K562 (cell line): Measurements from ENCODE around the gene MYOZ3. TPM values are rescaled to one million over a fixed set of nuclear protein-coding genes. Genes with fewer than 3 reads are reported as not detected.

ENCODE experiments used
- ATAC-seq: fragments of 200-7000 bp; cut with Tn5 transposase; 3 replicates; pipeline ENCODE4 v1.9.1; 2020; ENCODE audit warnings: moderate library complexity
- BruUV-seq: library from RNA; stranded (reverse); fragments of 400-500 nt; replicated peaks from 2 replicates; lab custom pipeline; 2021; lab: Mats Ljungman, UMichigan
- CTCF ChIA-PET: fragments of 300-600 bp; formaldehyde crosslinking; extraction: SDS; loops from one replicate; lab custom pipeline; 2021; ENCODE audit warnings: low intra/inter-chr PET ratio; lab: Yijun Ruan, JAX
- POLR2A ChIA-PET: fragments of 300-600, 350-650 bp; sonication (Branson Sonifier 250); formaldehyde crosslinking; extraction: SDS; loops from one replicate; lab custom pipeline; 2021; ENCODE audit warnings: antibody characterized with exemption, inconsistent platforms; lab: Yijun Ruan, JAX
- DNase-seq, 4 experiments: peaks; one replicate each; pipeline versions ENCODE4 v3.0.0 to v3.0.0-alpha.2; 2011 to 2018; ENCODE audit warnings: low spot score in 3 of 4, mixed read lengths in 3 of 4; ENCODE audit errors: extremely low read depth in 1 of 4
- FAIRE-seq: peaks from 2 replicates; lab custom pipeline; 2011; peaks lifted over from hg19 to GRCh38; lab: Jason Lieb, UNC
- H2AFZ ChIP-seq: 2 replicates; pipeline ENCODE4 v1.6.0; 2011; ENCODE audit warnings: low read depth, low read length, control low read depth, inconsistent platforms
- H3K27ac ChIP-seq: fragments of 200-600 bp; 3 replicates; pipeline ENCODE4 v1.8.0; 2011; ENCODE audit warnings: low read depth, mild to moderate bottlenecking, control low read depth, inconsistent platforms, low read length, moderate library complexity, mixed read lengths; ENCODE audit errors: extremely low read depth
- H3K27me3 ChIP-seq, 2 experiments: fragments of 300-600 bp in 1 of 2; 2 replicates in 1 of 2; 3 replicates in 1 of 2; pipeline versions ENCODE4 v1.6.0 to v1.8.0; 2011; ENCODE audit warnings: inconsistent platforms in 2 of 2, low read length in 2 of 2, mild to moderate bottlenecking in 1 of 2, mixed read lengths in 1 of 2, moderate library complexity in 1 of 2; ENCODE audit not compliant: control insufficient read depth in 2 of 2, insufficient read depth in 2 of 2
- H3K36me3 ChIP-seq: fragments of 300-600 bp; 3 replicates; pipeline ENCODE4 v1.8.0; 2011; ENCODE audit warnings: mild to moderate bottlenecking, low read length, inconsistent platforms; ENCODE audit not compliant: control insufficient read depth, insufficient read depth
- H3K4me1 ChIP-seq, 2 experiments: fragments of 200-600 bp in 1 of 2; replicated peaks in 1 of 2; 2 replicates in 1 of 2; 3 replicates in 1 of 2; pipeline versions ENCODE4 v1.5.1 to v1.8.0; 2011; ENCODE audit warnings: inconsistent platforms in 2 of 2, low read length in 2 of 2, mild to moderate bottlenecking in 1 of 2, mixed read lengths in 1 of 2, moderate library complexity in 1 of 2; ENCODE audit not compliant: control insufficient read depth in 2 of 2, insufficient read depth in 2 of 2
- H3K4me2 ChIP-seq: 2 replicates; pipeline ENCODE4 v1.6.1; 2011; ENCODE audit warnings: low read length, control low read depth, inconsistent platforms, mixed read lengths; ENCODE audit not compliant: insufficient read depth
- H3K4me3 ChIP-seq: fragments of 200-600 bp; sonication (generic), shearing (Covaris generic); 2 replicates; pipeline ENCODE4 v1.5.1; 2016; ENCODE audit warnings: control low read depth, inconsistent platforms
- H3K79me2 ChIP-seq: fragments of 200-600 bp; 3 replicates; pipeline ENCODE4 v1.8.0; 2011; ENCODE audit warnings: low read length, inconsistent platforms; ENCODE audit not compliant: control insufficient read depth, insufficient read depth
- H3K9ac ChIP-seq, 2 experiments: 2 replicates each; pipeline versions ENCODE4 v1.6.0 to v1.6.1; 2011; ENCODE audit warnings: low read depth in 2 of 2, low read length in 2 of 2, control low read depth in 1 of 2, inconsistent platforms in 1 of 2, mild to moderate bottlenecking in 1 of 2, mixed read lengths in 1 of 2; ENCODE audit not compliant: insufficient read depth in 1 of 2
- H3K9me1 ChIP-seq: one replicate; pipeline ENCODE4 v1.6.0; 2011; ENCODE audit warnings: inconsistent platforms, mild to moderate bottlenecking, low read length, moderate library complexity; ENCODE audit not compliant: control insufficient read depth, insufficient read depth
- H3K9me3 ChIP-seq: replicated peaks from 2 replicates; pipeline ENCODE4 v1.5.1; 2011; ENCODE audit warnings: low read depth, low read length, inconsistent platforms; ENCODE audit not compliant: control insufficient read depth, insufficient read depth
- H4K20me1 ChIP-seq: replicated peaks from 2 replicates; pipeline ENCODE4 v1.6.1; 2011; ENCODE audit warnings: low read length, inconsistent platforms, mixed read lengths; ENCODE audit not compliant: control insufficient read depth, insufficient read depth
- WGBS: fragments of 100-300 bp; shearing (Covaris generic); methylation state at CpG from one replicate; pipeline ENCODE4 v1.1.6; 2016; ENCODE audit warnings: low coverage, mixed read lengths; ENCODE audit not compliant: insufficient coverage; ENCODE audit errors: missing lambda C conversion rate; 5-methylcytosine and 5-hydroxymethylcytosine counted together
- in situ Hi-C: fragments of 300-500 bp; cut with MboI; formaldehyde crosslinking; loops from 4 replicates; pipeline ENCODE4 v1.15.0; 2018; ENCODE audit warnings: inconsistent platforms, mixed read lengths
- intact Hi-C: fragments of 100-400 bp; cut with micrococcal nuclease; formaldehyde crosslinking; loops from 2 replicates; pipeline ENCODE4 v1.14.2; 2022
- polyA plus RNA-seq, 8 experiments: library from polyadenylated mRNA; depleted of rRNA in 4 of 8; stranded (reverse) in 5 of 8; unstranded in 3 of 8; fragments of >200 nt; fragmentation: Nextera tagmentation in 2 of 8; fragmentation: Illumina TruSeq in 1 of 8; extraction: Ambion mirVana in 2 of 8; extraction: Trizol in 1 of 8; gene quantifications; 2 replicates each; pipeline versions ENCODE4 v1.2.1 to v1.2.3, GENCODE V29; 2011 to 2014; ENCODE audit warnings: inconsistent platforms in 1 of 8, missing spikeins in 1 of 8
- total RNA-seq, 7 experiments: library from RNA; depleted of rRNA in 6 of 7; stranded (reverse); fragments of >200 nt in 6 of 7; fragmentation: Illumina TruSeq in 2 of 7; extraction: Trizol in 2 of 7; gene quantifications; 2 replicates each; pipeline versions ENCODE4 v1.2.1 to v1.2.3, GENCODE V29; 2011 to 2021; ENCODE audit warnings: low replicate concordance in 1 of 7
- TF ChIP-seq, protein P1 (sequence below): sonication (generic); formaldehyde crosslinking; IDR thresholded peaks from 2 replicates; pipeline ENCODE4 v1.8.0; 2022; ENCODE audit warnings: missing genetic modification reagents, mild to moderate bottlenecking, borderline replicate concordance
- TF ChIP-seq, protein P2 (sequence below): fragments of 250-450 bp; sonication (Bioruptor Pico); IDR thresholded peaks from 2 replicates; pipeline ENCODE4 v1.5.0; 2020; ENCODE audit warnings: mild to moderate bottlenecking, borderline replicate concordance

MYOZ3 gene
- total and polyA plus RNA-seq, 9 of the 15 experiments (the other 6 are each of a cell fraction or from before 2014, with no cell fraction given) = not detected

DNA sequence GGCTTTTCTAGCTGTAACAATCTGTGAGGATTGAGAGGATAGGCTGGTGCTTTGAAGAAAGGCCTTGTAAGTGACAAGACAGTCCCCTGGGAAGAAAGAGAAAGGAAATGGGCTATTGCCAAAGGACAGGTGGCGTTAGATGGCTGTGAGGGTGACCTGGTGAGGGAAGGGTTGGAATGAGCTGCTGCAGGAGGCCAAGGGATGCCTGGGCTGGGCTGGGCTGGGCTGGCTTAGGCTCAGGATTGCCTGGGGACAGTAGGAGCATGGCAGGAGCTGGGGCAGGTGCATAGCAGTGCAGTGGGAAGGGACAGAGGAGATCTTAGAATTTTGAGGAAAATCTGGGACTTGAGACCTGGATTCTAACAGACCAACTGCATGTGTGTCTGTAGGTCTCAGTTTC lies 9.7 kb upstream of the MYOZ3 start (continued):
- TF ChIP-seq, protein P1, sequence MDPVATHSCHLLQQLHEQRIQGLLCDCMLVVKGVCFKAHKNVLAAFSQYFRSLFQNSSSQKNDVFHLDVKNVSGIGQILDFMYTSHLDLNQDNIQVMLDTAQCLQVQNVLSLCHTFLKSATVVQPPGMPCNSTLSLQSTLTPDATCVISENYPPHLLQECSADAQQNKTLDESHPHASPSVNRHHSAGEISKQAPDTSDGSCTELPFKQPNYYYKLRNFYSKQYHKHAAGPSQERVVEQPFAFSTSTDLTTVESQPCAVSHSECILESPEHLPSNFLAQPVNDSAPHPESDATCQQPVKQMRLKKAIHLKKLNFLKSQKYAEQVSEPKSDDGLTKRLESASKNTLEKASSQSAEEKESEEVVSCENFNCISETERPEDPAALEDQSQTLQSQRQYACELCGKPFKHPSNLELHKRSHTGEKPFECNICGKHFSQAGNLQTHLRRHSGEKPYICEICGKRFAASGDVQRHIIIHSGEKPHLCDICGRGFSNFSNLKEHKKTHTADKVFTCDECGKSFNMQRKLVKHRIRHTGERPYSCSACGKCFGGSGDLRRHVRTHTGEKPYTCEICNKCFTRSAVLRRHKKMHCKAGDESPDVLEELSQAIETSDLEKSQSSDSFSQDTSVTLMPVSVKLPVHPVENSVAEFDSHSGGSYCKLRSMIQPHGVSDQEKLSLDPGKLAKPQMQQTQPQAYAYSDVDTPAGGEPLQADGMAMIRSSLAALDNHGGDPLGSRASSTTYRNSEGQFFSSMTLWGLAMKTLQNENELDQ (CRISPR knock-in tag) = no peak
- TF ChIP-seq, all 486 proteins: peak for 0

DNA sequence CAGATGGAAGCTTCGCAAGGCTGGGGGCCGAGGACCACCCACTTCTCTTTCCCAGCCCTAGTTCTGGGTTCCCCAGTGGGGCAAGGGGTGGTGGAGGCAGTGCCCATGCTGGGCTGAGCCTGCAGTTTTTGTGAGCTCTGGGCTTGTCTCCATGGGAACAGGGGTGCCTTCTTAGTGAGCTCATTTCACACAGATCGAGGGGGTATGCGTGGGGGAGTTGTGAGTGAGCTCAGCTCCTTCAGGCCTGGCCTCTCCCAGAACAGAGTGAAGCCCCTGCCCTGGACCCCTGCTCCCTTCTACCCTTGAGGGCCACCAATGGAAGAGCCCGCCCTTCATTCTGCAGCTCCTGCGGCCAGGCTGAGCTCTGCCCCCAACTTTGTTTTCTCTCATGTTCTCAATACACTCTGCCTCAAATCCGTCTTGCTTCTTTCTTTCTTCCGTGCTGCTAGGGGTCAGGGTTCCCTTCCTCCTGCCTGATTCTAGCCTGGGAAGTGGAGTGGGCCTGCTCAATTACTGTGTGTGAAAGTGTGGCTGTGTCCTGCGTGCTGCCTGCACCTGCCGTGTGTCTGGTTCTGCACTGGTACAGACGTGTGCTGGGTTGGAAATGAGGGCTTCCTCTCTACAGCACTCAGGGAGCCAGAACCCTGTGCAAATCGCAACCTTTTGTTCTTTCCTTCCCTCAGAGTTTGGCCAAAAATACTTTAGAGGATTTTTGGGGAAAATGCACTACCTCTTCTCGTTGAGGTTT lies 9.0 kb upstream of the MYOZ3 start:
- WGBS = 5% methylated on average over 13 of the region's 13 CpGs
- H3K36me3 ChIP-seq = no peaks in the 10 kb centered on the region
- POLR2A ChIA-PET = interaction anchor here (0.6 to 1.0 kb wide), 3 partner anchors 17 to 44 kb away, joined by 3 to 4 read pairs (median 4); no protein-coding TSS in a partner anchor

More for the DNA sequence above, 9.0 kb upstream of the MYOZ3 start:
- no peaks in the 10 kb centered on the region for H3K9me1 ChIP-seq
- CTCF ChIA-PET = interaction anchor here (1.3 kb wide), 1 partner anchor 91 kb away, joined by 4 read pairs; no protein-coding TSS in a partner anchor
- H3K27me3 ChIP-seq = peaks cover 25 to 60% of the 10 kb centered on the region in 2 experiments
- H3K27ac ChIP-seq = no peak overlapping the region
- peak overlapping the region in 1 of 2 experiments; percentile 12; a peak in 1 of 4 replicates for H3K9ac ChIP-seq
- H4K20me1 ChIP-seq = peaks cover 6% of the 10 kb centered on the region; the same call in 1 of the 2 replicates
- in situ Hi-C loops = loop anchor here (5.0 to 10.0 kb wide), 2 partner anchors 90 to 197 kb away; no protein-coding TSS in a partner anchor
- no peak overlapping the region for H3K4me2 ChIP-seq
- no peak overlapping the region for H2AFZ ChIP-seq
- no peaks in the 10 kb centered on the region for H3K9me3 ChIP-seq
- BruUV-seq = no TSS peak
- H3K79me2 ChIP-seq = no peaks in the 10 kb centered on the region
- TF ChIP-seq, protein P2, sequence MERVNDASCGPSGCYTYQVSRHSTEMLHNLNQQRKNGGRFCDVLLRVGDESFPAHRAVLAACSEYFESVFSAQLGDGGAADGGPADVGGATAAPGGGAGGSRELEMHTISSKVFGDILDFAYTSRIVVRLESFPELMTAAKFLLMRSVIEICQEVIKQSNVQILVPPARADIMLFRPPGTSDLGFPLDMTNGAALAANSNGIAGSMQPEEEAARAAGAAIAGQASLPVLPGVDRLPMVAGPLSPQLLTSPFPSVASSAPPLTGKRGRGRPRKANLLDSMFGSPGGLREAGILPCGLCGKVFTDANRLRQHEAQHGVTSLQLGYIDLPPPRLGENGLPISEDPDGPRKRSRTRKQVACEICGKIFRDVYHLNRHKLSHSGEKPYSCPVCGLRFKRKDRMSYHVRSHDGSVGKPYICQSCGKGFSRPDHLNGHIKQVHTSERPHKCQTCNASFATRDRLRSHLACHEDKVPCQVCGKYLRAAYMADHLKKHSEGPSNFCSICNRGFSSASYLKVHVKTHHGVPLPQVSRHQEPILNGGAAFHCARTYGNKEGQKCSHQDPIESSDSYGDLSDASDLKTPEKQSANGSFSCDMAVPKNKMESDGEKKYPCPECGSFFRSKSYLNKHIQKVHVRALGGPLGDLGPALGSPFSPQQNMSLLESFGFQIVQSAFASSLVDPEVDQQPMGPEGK = no peak
- H3K4me1 ChIP-seq = peaks cover 7 to 37% of the 10 kb centered on the region in 2 experiments; a peak in 4 of 5 replicates
- intact Hi-C loops = no loop called here
- FAIRE-seq = no peak
- no peak for DNase-seq
- ATAC-seq = no peak
- no peak overlapping the region for H3K4me3 ChIP-seq
